ENCODE data around the gene HLA-DPA1.

Gene HLA-DPA1

DNA sequence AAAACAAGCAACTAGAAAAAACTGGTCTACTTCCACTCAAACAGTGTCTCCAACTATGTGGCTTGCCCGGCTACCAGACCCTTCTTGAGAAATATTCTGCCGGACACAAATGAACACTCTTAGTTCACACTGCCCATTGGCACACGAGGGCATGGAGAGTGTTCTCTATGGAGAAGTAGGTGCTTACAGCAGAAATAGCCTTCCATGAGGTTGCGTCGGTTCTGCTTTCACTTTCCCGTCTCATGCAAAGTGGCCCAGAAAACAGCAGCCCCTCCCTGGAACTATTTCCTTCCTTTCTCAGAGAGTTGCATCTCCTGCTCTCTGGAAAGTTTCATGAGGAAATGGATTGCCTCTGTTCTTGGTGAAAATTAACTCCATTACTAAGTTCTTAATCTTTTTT lies 54.5 kb downstream of the HLA-DPA1 start:
- Histone ChIP-seq H3K79me2 (ENCODE audit: insufficient read depth, low read length) (no peaks in the 10 kb centered on the region), H3K9ac (ENCODE audit: low read depth, low read length, poor library complexity, severe bottlenecking) (peak overlapping the region; percentile 27), H3K4me1 (ENCODE audit: insufficient read depth, low read length, poor library complexity, severe bottlenecking) (peaks cover 9% of the 10 kb centered on the region), H4K20me1 (ENCODE audit: insufficient read depth, low read length, poor library complexity, severe bottlenecking) (no peaks in the 10 kb centered on the region), H3F3A (ENCODE audit: low read depth) (no peaks in the 10 kb centered on the region), H3K9me2 (replicated peaks; ENCODE audit: low read depth, low read length) (no peaks in the 10 kb centered on the region), H3K4me3 (ENCODE audit: low read length, poor library complexity, severe bottlenecking) (no peak overlapping the region), H3K27me3 (ENCODE audit: insufficient read depth, low read length, poor library complexity, severe bottlenecking) (no peaks in the 10 kb centered on the region), H3K4me2 (ENCODE audit: low read depth, low read length, poor library complexity, severe bottlenecking) (peak overlapping the region; percentile 51), H2AFZ (ENCODE audit: low read length) (peak overlapping the region; percentile 78), H3K9me3 (ENCODE audit: insufficient read depth, low read depth, low read length) (no peaks in the 10 kb centered on the region), H3K36me3 (ENCODE audit: insufficient read depth, low read length) (no peaks in the 10 kb centered on the region)
- TF ChIP-seq, protein P1, sequence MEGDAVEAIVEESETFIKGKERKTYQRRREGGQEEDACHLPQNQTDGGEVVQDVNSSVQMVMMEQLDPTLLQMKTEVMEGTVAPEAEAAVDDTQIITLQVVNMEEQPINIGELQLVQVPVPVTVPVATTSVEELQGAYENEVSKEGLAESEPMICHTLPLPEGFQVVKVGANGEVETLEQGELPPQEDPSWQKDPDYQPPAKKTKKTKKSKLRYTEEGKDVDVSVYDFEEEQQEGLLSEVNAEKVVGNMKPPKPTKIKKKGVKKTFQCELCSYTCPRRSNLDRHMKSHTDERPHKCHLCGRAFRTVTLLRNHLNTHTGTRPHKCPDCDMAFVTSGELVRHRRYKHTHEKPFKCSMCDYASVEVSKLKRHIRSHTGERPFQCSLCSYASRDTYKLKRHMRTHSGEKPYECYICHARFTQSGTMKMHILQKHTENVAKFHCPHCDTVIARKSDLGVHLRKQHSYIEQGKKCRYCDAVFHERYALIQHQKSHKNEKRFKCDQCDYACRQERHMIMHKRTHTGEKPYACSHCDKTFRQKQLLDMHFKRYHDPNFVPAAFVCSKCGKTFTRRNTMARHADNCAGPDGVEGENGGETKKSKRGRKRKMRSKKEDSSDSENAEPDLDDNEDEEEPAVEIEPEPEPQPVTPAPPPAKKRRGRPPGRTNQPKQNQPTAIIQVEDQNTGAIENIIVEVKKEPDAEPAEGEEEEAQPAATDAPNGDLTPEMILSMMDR (conservative IDR thresholded peaks at IDR 0.05; ENCODE audit: low read length): no peak
- TF ChIP-seq EZH2phosphoT487 (IDR thresholded peaks at IDR 0.05; ENCODE audit: borderline replicate concordance): no peak

DNA sequence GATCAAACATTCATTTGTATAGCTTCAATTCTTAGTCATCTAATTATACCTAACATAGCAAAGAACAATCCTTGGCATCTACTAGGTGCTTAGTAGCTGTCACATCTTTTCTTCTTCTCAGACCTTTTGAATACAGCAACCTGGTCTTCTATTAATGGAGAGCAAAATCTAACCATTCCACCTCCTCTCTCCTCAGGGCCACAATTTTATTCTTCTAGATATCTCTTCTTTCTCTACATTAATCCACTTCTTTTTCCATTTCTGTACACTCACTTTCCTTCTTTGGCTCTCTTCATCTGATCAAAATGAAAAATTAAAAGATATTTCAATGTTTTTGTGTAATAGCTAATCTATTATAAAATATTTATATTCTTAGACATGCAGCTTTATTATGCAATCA lies 55.0 kb downstream of the HLA-DPA1 start:
- Histone ChIP-seq H3K36me3 (ENCODE audit: insufficient read depth, low read length) (no peaks in the 10 kb centered on the region), H3K79me2 (ENCODE audit: insufficient read depth, low read length) (no peaks in the 10 kb centered on the region), H4K20me1 (ENCODE audit: insufficient read depth, low read length, poor library complexity, severe bottlenecking) (no peaks in the 10 kb centered on the region), H3K9me2 (replicated peaks; ENCODE audit: low read depth, low read length) (no peaks in the 10 kb centered on the region), H2AFZ (ENCODE audit: low read length) (no peak overlapping the region), H3K4me1 (ENCODE audit: insufficient read depth, low read length, poor library complexity, severe bottlenecking) (peaks cover 9% of the 10 kb centered on the region), H3K4me2 (ENCODE audit: low read depth, low read length, poor library complexity, severe bottlenecking) (no peak overlapping the region), H3F3A (ENCODE audit: low read depth) (no peaks in the 10 kb centered on the region), H3K9me3 (ENCODE audit: insufficient read depth, low read depth, low read length) (no peaks in the 10 kb centered on the region), H3K9ac (ENCODE audit: low read depth, low read length, poor library complexity, severe bottlenecking) (no peak overlapping the region), H3K4me3 (ENCODE audit: low read length, poor library complexity, severe bottlenecking) (no peak overlapping the region), H3K27me3 (ENCODE audit: insufficient read depth, low read length, poor library complexity, severe bottlenecking) (no peaks in the 10 kb centered on the region)
- no peak for TF ChIP-seq EZH2phosphoT487 (IDR thresholded peaks at IDR 0.05; ENCODE audit: borderline replicate concordance)
- TF ChIP-seq, protein P1 (conservative IDR thresholded peaks at IDR 0.05; ENCODE audit: low read length): no peak

DNA sequence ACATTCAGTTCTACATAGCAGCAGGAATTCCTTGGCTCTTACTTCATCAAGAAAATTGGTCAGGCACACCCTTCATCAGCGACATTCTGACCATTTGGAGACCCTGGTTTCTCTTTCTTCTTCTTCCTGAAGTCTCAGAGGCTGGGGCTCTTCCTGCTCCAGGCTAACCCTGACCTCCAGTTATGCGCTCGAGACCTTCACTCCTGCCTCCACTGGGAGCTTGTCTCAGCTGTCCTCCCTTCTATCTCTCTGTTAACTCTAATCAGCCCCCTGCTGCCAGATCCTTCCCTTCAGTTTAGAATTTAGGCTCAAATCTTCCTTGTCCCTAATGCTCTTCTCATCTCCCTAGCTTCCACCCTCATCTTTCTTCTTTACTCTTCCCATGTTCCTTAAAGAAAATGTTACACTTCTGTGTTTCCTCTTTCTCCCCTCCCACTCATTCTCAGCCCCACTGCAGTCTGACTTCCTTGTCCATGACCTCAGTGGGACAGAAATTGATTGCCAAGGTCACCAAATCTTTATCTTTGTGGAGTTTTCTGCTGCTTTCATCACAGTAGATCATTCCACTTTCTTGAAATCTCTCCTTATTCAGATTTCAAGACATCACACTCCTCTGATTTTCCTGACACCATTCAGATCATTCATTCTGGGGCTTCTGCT lies 55.6 kb downstream of the HLA-DPA1 start:
- Histone ChIP-seq H3F3A (ENCODE audit: low read depth) (no peaks in the 10 kb centered on the region), H3K79me2 (ENCODE audit: insufficient read depth, low read length) (no peaks in the 10 kb centered on the region), H3K4me3 (ENCODE audit: low read length, poor library complexity, severe bottlenecking) (no peak overlapping the region), H3K9me3 (ENCODE audit: insufficient read depth, low read depth, low read length) (no peaks in the 10 kb centered on the region), H3K4me2 (ENCODE audit: low read depth, low read length, poor library complexity, severe bottlenecking) (no peak overlapping the region), H4K20me1 (ENCODE audit: insufficient read depth, low read length, poor library complexity, severe bottlenecking) (no peaks in the 10 kb centered on the region), H3K4me1 (ENCODE audit: insufficient read depth, low read length, poor library complexity, severe bottlenecking) (peaks cover 9% of the 10 kb centered on the region), H2AFZ (ENCODE audit: low read length) (no peak overlapping the region; the same call in 1 of the 2 replicates), H3K36me3 (ENCODE audit: insufficient read depth, low read length) (no peaks in the 10 kb centered on the region), H3K9ac (ENCODE audit: low read depth, low read length, poor library complexity, severe bottlenecking) (no peak overlapping the region), H3K9me2 (replicated peaks; ENCODE audit: low read depth, low read length) (no peaks in the 10 kb centered on the region), H3K27me3 (ENCODE audit: insufficient read depth, low read length, poor library complexity, severe bottlenecking) (no peaks in the 10 kb centered on the region)
- no peak for TF ChIP-seq EZH2phosphoT487 (IDR thresholded peaks at IDR 0.05; ENCODE audit: borderline replicate concordance)
- TF ChIP-seq, protein P1 (conservative IDR thresholded peaks at IDR 0.05; ENCODE audit: low read length): no peak
